Body of pancreas (tissue), 4 donors: ENCODE data around the gene CWC22. TPM values are rescaled to one million over a fixed set of nuclear protein-coding genes. Genes with fewer than 3 reads are reported as not detected.

Experiments used
- ATAC-seq: fragments of 150-250 bp; one replicate; pipeline ENCODE4 v1.9.1; 2016
- DNase-seq, 4 donors: peaks; one replicate each; pipeline ENCODE4 v3.0.0-alpha.2; 2019
- H3K27ac ChIP-seq, 4 donors: fragments of 200-600 bp; sonication (generic); 1 replicate in 3 of 4; 2 replicates in 1 of 4; pipeline versions ENCODE4 v1.5.1 to v1.6.1; 2016 to 2019; ENCODE audit warnings: mild to moderate bottlenecking in 1 of 4, mixed read lengths in 1 of 4, moderate library complexity in 1 of 4
- H3K27me3 ChIP-seq, 2 donors: fragments of 200-600 bp; sonication (generic); one replicate each; pipeline ENCODE4 v1.6.0; 2016; ENCODE audit warnings: mild to moderate bottlenecking in 1 of 2
- H3K36me3 ChIP-seq, 2 donors: fragments of 200-600 bp; sonication (generic); replicated peaks in 1 of 2; 2 replicates each; pipeline ENCODE4 v1.5.1; 2016; ENCODE audit warnings: low read depth in 2 of 2; ENCODE audit not compliant: insufficient read depth in 1 of 2
- H3K4me1 ChIP-seq: fragments of 200-600 bp; sonication (generic); one replicate; pipeline ENCODE4 v1.6.0; 2016
- H3K4me3 ChIP-seq, 2 donors: fragments of 200-600 bp; sonication (generic); 1 replicate in 1 of 2; 2 replicates in 1 of 2; pipeline ENCODE4 v1.5.1; 2016 to 2019
- H3K9me3 ChIP-seq, 3 donors: fragments of 200-600 bp; sonication (generic); 1 replicate in 2 of 3; 2 replicates in 1 of 3; pipeline ENCODE4 v1.5.1; 2016
- POLR2A ChIP-seq, 3 donors: fragments of 450-650 bp; IDR thresholded peaks; one replicate each; pipeline ENCODE4 v1.6.1; 2016; ENCODE audit warnings: antibody characterized with exemption in 3 of 3, mild to moderate bottlenecking in 2 of 3
- WGBS, 2 donors: methylation state at CpG; one replicate each; pipeline ENCODE4 v1.1.5; 2017; 5-methylcytosine and 5-hydroxymethylcytosine counted together
- intact Hi-C: fragments of 100-400 bp; cut with DNase I; formaldehyde crosslinking; loops from one replicate; pipeline ENCODE4 v1.15.1; 2023
- total RNA-seq, 2 donors: library from RNA; depleted of rRNA; stranded (reverse); fragments of >200 nt; gene quantifications; one replicate each; pipeline ENCODE4 v1.1.0, GENCODE V29; 2016
- TF ChIP-seq, protein P1 (sequence below), 7 experiments: fragments of 450-650 bp in 4 of 7; fragments of 200-600 bp in 3 of 7; sonication (generic) in 3 of 7; IDR thresholded peaks; one replicate each; pipeline ENCODE4 v1.5.1; 2016 to 2019; ENCODE audit warnings: antibody characterized with exemption in 7 of 7

CWC22 gene
- total RNA-seq, 2 donors from 2014 or later: 8.2 to 11.7 TPM

DNA sequence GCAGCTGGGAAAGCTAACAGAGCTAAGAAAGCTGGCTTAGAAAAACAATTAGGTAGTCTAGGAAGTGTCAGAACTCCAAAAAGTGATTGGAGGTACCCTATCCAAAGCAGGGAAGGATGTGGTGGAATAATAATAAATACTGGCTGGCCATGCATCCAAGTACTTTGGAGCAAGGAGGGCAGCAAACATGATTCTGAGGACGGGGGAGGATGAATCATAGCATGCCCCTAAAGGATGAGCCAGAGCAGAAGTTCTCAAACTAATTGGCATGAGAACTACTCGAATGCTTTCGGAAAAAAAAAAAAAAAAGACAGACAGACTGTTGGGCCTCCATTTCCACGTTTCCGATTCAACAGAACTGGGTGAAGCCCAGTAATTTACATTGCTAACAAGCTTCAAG lies 2.4 kb downstream of the CWC22 start:
- intact Hi-C loops: no loop called here
- ATAC-seq (no peak), DNase-seq (no peak)
- TF ChIP-seq, protein P1, sequence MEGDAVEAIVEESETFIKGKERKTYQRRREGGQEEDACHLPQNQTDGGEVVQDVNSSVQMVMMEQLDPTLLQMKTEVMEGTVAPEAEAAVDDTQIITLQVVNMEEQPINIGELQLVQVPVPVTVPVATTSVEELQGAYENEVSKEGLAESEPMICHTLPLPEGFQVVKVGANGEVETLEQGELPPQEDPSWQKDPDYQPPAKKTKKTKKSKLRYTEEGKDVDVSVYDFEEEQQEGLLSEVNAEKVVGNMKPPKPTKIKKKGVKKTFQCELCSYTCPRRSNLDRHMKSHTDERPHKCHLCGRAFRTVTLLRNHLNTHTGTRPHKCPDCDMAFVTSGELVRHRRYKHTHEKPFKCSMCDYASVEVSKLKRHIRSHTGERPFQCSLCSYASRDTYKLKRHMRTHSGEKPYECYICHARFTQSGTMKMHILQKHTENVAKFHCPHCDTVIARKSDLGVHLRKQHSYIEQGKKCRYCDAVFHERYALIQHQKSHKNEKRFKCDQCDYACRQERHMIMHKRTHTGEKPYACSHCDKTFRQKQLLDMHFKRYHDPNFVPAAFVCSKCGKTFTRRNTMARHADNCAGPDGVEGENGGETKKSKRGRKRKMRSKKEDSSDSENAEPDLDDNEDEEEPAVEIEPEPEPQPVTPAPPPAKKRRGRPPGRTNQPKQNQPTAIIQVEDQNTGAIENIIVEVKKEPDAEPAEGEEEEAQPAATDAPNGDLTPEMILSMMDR (IDR thresholded peaks at IDR 0.05): no peak
- TF ChIP-seq POLR2A (IDR thresholded peaks at IDR 0.05): no peak
- no peaks in the 10 kb centered on the region for H3K9me3 ChIP-seq
- no peak overlapping the region for H3K27ac ChIP-seq
- H3K36me3 ChIP-seq: no peaks in the 10 kb centered on the region
- WGBS, 2 donors: 87 to 93% methylated on average over 5 of the region's 5 CpGs
- peaks cover 14% of the 10 kb centered on the region for H3K4me1 ChIP-seq
- H3K27me3 ChIP-seq: no peaks in the 10 kb centered on the region
- no peak overlapping the region for H3K4me3 ChIP-seq

DNA sequence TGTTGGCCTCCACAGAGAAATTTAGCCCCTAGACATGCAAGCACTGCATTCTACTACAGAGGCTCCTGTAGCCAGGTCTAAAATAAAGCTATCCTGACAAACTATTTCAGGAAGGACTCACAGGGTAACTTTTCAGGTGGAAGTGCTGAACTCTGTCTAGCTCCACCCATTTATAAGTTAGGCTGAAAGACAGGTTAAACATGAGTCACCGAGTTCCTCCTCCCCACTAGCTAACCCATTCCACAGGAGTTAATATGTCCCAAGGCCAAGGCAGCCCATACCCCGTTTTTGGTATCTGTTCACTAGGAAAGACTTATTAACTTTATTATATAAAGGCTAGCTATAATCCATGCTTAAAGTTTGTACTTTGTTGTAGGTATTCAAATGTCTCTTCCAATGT lies 3.5 kb downstream of the CWC22 start:
- no peak for ATAC-seq
- 34 to 35% methylated on average over 2 of the region's 2 CpGs for WGBS, 2 donors
- H3K27ac ChIP-seq: no peak overlapping the region

DNA sequence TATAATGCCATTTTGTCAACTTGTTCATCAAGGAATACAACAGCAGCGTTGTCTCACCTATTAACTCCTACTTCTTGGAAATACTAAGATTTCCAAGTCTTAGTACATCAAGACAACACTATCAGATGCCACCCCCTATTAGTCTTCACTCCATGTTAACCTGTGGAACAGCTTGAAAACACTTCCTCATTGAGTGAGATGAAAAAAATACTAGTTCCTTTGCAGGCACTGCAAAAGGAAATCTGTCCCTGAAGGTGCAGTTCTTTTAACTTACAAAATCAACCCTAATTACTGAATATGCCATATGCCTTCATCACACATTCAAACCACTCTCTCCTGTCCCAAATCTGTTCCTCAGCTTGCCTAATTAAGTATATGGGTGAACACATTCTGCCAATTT lies 4.0 kb downstream of the CWC22 start:
- Histone ChIP-seq H3K27ac (no peak overlapping the region), H3K36me3 (no peaks in the 10 kb centered on the region), H3K4me3 (no peak overlapping the region), H3K9me3 (no peaks in the 10 kb centered on the region), H3K27me3 (no peaks in the 10 kb centered on the region), H3K4me1 (peaks cover 14% of the 10 kb centered on the region)
- TF ChIP-seq, protein P1 (IDR thresholded peaks at IDR 0.05): no peak
- TF ChIP-seq POLR2A (IDR thresholded peaks at IDR 0.05): no peak
- WGBS, 2 donors: 86 to 100% methylated on average over 1 of the region's 1 CpG
- intact Hi-C loops: no loop called here
- DNase-seq: no peak
- no peak for ATAC-seq

More for the DNA sequence above, 3.5 kb downstream of the CWC22 start:
- no peaks in the 10 kb centered on the region for H3K36me3 ChIP-seq
- TF ChIP-seq, protein P1 (IDR thresholded peaks at IDR 0.05): no peak
- no peak for TF ChIP-seq POLR2A (IDR thresholded peaks at IDR 0.05)
- peaks cover 14% of the 10 kb centered on the region for H3K4me1 ChIP-seq
- H3K9me3 ChIP-seq: no peaks in the 10 kb centered on the region
- intact Hi-C loops: no loop called here
- DNase-seq: no peak
- H3K4me3 ChIP-seq: no peak overlapping the region
- no peaks in the 10 kb centered on the region for H3K27me3 ChIP-seq

DNA sequence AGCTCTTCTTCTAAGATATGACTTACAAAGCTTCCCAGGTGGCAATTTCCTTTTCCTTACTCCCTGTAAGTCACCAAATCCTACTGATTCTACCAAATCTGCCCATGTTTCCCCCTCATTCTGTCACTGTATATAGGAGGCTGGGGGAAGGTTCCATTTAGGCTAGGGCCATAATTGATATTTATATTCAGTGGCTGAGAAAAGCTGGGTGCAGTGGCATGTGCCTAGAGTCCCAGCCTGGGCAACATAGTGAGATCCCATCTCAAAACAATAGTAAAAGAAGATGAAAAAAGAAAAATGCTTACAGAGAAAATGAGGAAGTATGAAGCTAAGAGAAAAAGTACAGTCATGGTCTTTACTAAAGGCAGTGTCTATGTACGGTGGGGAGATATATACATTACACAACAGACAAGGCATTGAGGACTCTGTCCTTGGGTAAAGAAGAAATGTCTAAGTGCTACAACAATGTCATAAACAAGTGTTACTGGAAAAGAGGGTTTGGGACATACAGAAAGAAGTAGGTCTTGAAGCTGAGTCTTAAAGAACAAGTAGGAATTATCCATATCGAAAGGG lies 4.8 kb downstream of the CWC22 start:
- no peak for TF ChIP-seq POLR2A (IDR thresholded peaks at IDR 0.05)
- TF ChIP-seq, protein P1 (IDR thresholded peaks at IDR 0.05): no peak
- Histone ChIP-seq H3K27me3 (no peaks in the 10 kb centered on the region), H3K36me3 (no peaks in the 10 kb centered on the region), H3K27ac (no peak overlapping the region), H3K9me3 (no peaks in the 10 kb centered on the region), H3K4me1 (peaks cover 14% of the 10 kb centered on the region), H3K4me3 (no peak overlapping the region)
- intact Hi-C loops: no loop called here
- DNase-seq: no peak
- 92 to 94% methylated on average over 2 of the region's 2 CpGs for WGBS, 2 donors
- no peak for ATAC-seq

DNA sequence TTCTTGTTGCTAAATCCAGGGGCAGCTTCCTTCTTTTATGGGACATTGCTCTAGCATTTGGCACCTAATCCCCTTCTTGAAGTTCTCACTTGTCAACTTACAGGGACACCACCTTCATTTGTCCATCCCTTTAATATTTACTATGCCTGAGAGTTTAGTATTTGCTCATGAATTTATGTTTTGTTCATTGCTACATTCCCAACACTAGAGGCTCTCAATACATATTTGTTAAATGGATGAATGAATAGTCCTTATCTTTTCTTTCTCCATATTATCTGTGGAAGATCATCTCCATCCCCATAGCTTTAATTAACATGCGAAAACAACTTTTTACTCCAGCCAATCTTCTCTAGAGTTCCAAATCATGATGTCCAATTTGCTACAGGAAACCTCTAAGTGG lies 5.4 kb downstream of the CWC22 start:
- intact Hi-C loops: no loop called here
- Histone ChIP-seq H3K27ac (no peak overlapping the region), H3K27me3 (no peaks in the 10 kb centered on the region), H3K4me3 (no peak overlapping the region), H3K9me3 (no peaks in the 10 kb centered on the region), H3K4me1 (peaks cover 14% of the 10 kb centered on the region), H3K36me3 (no peaks in the 10 kb centered on the region)
- ATAC-seq (no peak), DNase-seq (no peak)
- TF ChIP-seq, protein P1 (IDR thresholded peaks at IDR 0.05): no peak
- no peak for TF ChIP-seq POLR2A (IDR thresholded peaks at IDR 0.05)
- 92 to 100% methylated on average over 1 of the region's 1 CpG for WGBS, 2 donors
